HTR-8/SVneo (cell line): ENCODE measurements around the gene C6orf52.
A peak's percentile ranks its signal among the peaks of the same experiment; 100 is the strongest.

ENCODE experiments used
- DNase-seq: peaks from one replicate; pipeline ENCODE4 v3.0.0; 2011; ENCODE audit warnings: low spot score, mixed read lengths; ENCODE audit not compliant: insufficient read length
- FAIRE-seq: peaks from 2 replicates; lab custom pipeline; 2011; peaks lifted over from hg19 to GRCh38; lab: Jason Lieb, UNC

The C6orf52 gene

DNA sequence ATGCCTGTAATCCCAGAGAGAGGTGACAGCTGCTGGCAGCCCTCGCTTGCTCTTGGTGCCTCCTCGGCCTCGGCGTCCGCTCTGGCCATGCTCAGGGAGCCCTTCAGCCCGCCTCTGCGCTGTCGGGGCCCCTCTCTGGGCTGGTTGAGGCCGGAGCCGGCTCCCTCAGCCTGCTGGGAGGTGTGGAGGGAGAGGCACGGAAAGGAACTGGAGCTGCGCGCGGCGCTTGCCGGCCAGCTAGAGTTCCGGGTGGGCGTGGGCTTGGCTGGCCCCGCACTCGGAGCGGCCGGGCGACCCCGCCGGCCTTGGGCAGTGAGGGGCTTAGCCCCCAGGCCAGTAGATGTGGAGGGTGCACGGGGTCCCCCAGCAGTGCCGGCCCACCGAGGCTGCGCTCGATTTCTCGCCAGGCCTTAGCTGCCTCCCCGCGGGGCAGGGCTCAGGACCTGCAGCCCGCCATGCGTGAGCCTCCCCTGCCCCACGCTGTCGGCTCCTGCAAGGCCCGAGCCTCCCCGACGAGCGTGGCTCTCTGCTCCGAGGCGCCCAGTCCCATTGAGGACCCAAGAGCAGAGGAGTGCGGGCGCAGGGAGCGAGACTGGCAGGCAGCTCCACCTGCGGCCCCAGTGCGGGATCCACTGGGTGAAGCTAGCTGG lies 34.6 kb downstream of the C6orf52 start:
- FAIRE-seq (no peak), DNase-seq (no peak)

DNA sequence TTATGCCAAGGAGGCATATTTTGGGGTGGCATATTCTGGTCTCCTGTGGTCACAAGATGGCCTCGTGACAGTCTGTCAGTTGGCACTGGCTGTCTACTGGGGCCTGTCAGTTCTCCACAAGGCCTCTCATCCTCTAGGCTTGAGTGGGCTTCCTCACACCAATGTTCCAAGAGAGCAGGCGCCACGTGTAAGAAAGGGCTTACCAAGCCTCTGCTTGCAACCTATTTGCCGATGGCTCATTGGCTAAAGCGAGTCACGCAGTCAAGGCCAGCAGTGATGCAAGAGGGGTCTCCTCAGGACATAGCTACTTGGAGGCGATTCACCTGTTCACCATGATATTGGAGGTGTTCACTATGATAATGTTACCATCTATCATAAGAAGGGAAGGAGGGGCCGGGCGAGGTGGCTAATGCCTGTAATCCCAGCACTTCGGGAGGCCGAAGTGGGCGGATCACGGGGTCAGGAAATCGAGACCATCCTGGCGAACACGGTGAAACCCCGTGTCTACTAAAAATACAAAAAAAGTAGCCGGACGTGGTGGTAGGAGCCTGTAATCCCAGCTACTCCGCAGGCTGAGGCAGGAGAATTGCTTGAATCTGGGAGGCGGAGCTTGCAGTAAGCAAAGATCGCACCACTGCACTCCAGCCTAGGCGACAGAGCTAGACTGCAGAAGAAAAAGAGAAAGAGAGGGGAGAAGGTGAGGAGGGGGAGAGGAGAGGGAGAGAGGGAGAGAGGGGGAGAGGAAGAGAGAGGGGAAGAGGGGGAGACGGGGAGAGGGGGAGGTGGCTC lies 35.3 kb downstream of the C6orf52 start:
- DNase-seq, result no peak
- no peak for FAIRE-seq

DNA sequence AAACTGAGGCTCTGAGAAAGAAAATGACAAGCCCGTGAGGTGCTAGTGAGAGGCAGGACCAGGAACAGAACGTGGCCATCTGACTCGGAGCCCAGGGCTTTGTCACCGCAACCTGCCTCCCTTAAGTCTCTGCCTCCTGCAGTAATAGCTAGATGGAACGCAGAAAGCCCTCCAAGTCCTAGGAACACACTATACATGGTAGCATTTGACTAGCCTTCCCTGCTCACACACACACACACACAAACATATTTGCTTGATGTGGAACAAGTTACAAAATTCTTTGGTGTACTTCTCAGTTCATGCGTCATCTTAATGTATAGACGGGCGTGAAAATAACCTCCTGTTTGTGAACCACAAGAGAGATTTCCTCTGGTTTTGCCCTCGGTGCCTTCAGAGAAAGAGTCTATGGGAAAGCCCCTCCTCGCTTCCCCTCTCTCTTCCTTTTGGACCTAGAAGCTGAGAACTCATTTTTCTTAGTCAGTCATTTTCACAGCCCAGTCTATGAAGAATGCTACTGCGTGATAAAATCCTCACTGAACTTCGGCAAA lies 38.8 kb downstream of the C6orf52 start:
- DNase-seq (no peak), FAIRE-seq (no peak)

DNA sequence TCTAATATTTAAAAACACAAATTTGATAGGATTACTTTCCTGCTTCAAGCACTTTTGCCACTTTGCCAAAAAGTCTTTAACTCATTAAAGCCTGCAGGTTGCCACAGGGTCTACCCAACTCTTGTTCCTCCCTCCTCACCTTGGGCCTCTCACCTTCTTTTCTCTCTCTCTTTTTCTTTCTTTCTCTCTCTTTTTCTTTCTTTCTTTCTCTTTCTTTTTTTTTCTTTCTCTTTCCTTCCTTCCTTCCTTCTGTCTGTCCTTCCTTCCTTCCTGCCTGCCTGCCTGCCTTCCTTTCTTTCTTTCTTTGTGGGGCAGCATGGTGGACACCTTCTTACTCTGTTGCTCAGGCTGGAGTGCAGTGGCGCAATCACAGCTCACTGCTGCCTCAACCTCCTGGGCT lies 50.2 kb downstream of the C6orf52 start:
- DNase-seq (no peak), FAIRE-seq (no peak)

DNA sequence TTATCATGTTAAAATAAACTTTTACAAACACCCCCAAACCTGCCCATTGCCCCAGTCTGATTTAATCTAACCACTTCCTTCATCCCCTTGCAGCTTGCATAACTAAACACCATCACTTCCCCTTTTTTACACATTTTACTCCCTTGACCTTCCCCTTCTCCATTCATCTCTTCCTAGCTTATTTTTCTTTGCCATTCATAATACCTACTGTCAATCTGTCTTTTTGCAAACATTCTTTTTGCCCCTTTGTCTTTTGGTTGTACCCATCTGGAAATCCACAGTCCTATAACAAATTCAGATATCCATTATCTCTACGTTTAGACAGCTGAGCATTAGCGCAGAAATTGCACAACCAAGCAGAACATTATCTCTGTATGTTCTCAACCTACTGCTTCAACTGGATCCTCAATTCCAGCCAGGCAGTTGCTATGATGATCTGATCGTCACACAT lies 51.2 kb downstream of the C6orf52 start:
- DNase-seq, result no peak
- no peak for FAIRE-seq

DNA sequence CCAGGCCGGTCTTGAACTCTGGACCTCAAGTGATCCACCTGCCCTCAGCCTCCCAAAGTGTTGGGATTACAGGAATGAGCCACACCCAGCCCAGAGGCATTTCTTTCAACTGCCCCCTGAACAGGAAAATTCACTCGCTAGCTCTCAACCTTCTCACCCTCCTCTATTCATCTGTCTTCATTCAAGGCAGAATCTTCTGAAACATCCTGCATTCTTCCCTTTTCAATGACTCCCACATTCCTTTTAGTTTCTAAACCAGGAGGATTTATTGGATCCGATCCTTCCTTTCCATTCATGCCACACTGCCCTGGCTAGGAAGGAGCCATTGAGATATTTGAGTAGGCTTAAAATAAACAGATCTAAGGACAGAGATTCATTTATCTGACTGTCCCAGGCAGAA lies 52.9 kb downstream of the C6orf52 start:
- no peak for DNase-seq
- FAIRE-seq, result no peak

DNA sequence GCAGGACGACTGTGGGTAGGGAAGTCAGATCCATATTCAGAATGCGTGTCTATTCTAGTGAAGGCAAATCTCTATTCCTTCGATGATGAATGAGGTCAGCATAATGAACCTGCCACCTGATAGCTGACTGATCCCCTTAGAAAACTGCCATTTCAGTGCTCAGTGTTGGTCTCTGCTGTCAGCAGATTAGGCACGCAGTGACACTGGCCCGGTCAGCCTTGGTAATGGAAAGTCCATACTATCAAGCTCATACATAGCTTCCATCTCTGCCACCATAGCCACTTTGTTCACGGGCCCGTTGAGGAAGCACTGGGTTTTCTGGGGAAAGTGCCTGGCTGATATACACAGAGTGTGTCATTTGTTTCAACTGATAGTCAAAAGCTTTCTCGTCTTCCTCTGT lies 54.0 kb downstream of the C6orf52 start:
- no peak for DNase-seq
- FAIRE-seq, result peak; percentile 16

DNA sequence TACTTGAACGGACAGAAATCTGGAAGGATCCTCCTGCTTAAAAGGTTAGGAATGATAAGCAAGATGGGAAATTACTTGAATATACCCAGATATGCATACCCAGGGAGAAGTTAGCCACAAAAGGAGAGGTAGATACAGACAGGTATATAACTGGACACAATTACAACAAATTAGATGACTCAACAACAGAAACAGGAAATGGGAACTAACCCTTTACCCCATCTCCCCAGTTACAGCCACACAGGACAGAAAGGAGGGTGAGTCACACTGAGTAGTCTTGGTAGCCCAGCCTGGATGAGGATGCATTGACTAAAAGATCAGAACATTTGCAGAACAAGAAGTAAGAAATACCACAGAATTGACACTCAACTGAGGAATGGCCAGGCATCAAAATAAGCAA lies 61.2 kb downstream of the C6orf52 start:
- peak; percentile 72 for FAIRE-seq
- DNase-seq, result peak; percentile 71

DNA sequence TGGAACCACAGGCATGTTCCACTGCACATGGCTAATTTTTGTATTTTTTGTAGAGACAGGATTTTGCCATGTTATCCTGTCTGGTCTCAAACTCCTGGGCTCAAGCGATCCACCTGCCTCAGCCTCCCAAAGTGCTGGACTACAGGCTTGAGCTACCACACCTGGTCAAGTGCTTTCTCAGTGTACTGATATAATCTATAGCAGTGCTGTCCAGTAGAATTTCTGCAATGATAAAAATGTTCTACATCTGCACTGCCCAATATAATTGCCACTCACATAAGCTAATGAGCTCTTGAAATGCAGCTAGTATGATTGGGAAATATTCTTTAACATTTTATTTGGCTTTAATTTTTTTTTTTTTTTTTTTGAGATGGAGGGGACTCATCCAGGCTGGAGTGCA lies 64.2 kb downstream of the C6orf52 start:
- DNase-seq, result no peak
- no peak for FAIRE-seq

DNA sequence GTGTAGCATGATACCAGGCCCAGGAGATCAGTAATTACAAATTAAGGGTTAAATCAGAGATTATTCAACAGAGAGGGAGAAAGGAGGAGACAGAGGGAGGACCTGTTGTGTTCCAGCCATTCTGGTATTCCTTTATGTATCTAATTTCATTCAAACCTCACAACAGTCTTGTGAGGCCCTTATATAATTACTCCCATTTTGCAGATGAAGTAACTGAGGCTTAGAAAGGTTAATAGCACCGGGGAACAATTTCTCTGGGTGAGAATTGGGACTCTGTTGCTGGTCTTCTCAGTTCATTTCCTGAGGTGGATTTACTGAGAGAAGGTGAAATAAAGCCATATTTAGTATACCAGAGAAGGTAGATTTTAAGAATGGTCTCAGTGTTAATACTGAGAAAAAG lies 66.6 kb downstream of the C6orf52 start:
- FAIRE-seq (no peak), DNase-seq (no peak)

DNA sequence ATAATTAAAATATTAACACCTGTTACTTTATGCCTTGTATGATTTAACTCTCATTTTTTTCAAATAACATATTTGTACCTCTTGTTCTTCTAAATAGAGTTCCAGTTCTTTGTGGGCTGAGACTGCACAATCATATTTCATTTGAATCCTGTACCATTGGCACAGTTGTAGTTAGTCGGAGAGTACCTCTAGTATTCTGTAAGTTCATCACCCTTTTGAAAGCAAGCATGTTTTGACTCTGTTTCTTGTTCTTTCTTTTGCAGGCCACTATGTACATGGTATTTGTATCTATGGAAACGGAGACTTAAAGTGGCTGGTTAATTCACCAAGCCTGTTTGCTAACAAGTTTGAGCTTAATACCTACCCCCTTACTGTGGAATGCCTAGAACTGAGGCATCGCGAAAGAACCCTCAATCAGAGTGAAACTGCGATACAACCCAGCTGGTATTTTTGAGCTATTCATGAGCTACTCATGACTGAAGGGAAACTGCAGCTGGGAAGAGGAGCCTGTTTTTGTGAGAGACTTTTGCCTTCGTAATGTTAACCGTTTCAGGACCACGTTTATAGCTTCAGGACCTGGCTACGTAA lies 68.2 kb downstream of the C6orf52 start:
- FAIRE-seq, result no peak
- DNase-seq, result no peak

DNA sequence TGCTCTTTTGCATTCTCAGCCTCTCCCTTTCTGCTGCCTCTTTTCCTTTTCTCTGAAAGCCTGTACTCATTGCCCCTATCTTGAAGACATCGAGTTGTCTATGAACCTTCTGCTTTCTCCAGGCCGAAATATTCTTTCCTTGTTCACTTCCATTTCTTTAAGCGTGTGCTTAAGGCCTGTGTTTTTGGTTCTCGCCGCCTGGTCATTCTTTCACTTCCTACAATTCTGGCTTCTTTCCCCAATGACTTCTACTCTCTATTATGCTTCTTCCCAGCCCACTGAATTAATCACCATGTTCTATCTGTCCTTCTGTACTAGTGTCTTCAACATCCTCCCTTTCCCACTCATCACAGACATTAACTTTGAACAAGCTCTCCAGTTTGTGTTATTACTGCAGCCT lies 69.6 kb downstream of the C6orf52 start:
- no peak for DNase-seq
- no peak for FAIRE-seq

DNA sequence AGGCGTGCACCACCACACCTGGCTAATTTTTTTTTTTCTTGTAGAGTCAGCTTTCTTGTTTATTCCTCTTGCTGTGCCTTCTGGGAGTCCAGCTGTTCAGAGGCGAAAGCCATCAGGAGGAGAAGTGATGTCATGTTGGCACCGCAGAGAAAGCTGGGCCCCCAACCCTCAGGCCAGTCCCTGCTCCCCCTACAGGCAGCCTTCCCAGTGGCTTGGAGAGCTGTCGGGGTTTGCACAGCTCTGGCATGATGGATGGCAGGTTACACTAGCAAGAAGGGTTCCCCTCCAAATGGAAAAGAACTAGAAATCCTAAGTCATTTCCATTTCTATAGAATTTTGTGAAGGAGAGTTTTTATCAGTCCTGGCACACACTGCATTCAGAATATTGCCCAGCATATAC lies 72.6 kb downstream of the C6orf52 start:
- DNase-seq, result no peak
- no peak for FAIRE-seq
